HepG2 (cell line): Measurements from ENCODE around the gene CDK5RAP1.

ENCODE experiments used
- CBFB ChIP-seq: sonication (generic); formaldehyde crosslinking; IDR thresholded peaks from 2 replicates; pipeline ENCODE4 v1.4.0; 2020; ENCODE audit warnings: missing genetic modification reagents
- EZH2 ChIP-seq: conservative IDR thresholded peaks from 2 replicates; pipeline ENCODE4 v1.6.1; 2012; ENCODE audit warnings: mild to moderate bottlenecking, low read depth, low read length, moderate library complexity
- KLF12 ChIP-seq: sonication (generic); formaldehyde crosslinking; IDR thresholded peaks from 2 replicates; pipeline ENCODE4 v1.4.0; 2020; ENCODE audit warnings: missing genetic modification reagents, borderline replicate concordance
- MTA3 ChIP-seq: sonication (generic); formaldehyde crosslinking; IDR thresholded peaks from 2 replicates; pipeline ENCODE4 v1.4.0; 2020; ENCODE audit warnings: missing genetic modification reagents
- NFE2L1 ChIP-seq: sonication (generic); formaldehyde crosslinking; IDR thresholded peaks from 2 replicates; pipeline ENCODE4 v1.4.0; 2020; ENCODE audit warnings: missing genetic modification reagents, mild to moderate bottlenecking, borderline replicate concordance
- NFIC ChIP-seq: IDR thresholded peaks from 2 replicates; pipeline ENCODE4 v1.6.1; 2012; ENCODE audit warnings: mild to moderate bottlenecking, low read length, inconsistent platforms
- PPARG ChIP-seq: conservative IDR thresholded peaks from 2 replicates; pipeline ENCODE4 v1.6.1; 2016; ENCODE audit warnings: missing biosample characterization, missing genetic modification reagents
- RFX5 ChIP-seq: IDR thresholded peaks from 2 replicates; pipeline ENCODE4 v1.6.1; 2011; ENCODE audit warnings: low read depth, low read length, improper control_type of control experiment
- RFXANK ChIP-seq: IDR thresholded peaks from 2 replicates; pipeline ENCODE4 v1.6.1; 2016
- ZNF274 ChIP-seq: sonication (generic); formaldehyde crosslinking; IDR thresholded peaks from 2 replicates; pipeline ENCODE4 v1.5.1; 2020; ENCODE audit warnings: mild to moderate bottlenecking, missing genetic modification reagents
- ZNF329 ChIP-seq: sonication (generic); formaldehyde crosslinking; IDR thresholded peaks from 2 replicates; pipeline ENCODE4 v1.9.0; 2021; ENCODE audit warnings: low read depth, mild to moderate bottlenecking, missing genetic modification reagents
- ZNF816 ChIP-seq: sonication (generic); formaldehyde crosslinking; IDR thresholded peaks from 2 replicates; pipeline ENCODE4 v1.8.0; 2022; ENCODE audit warnings: missing genetic modification reagents, mild to moderate bottlenecking, borderline replicate concordance
- TF ChIP-seq, protein P1 (sequence below): sonication (generic); formaldehyde crosslinking; IDR thresholded peaks from 2 replicates; pipeline ENCODE4 v1.4.0; 2020; ENCODE audit warnings: missing genetic modification reagents
- TF ChIP-seq, protein P2 (sequence below): sonication (generic); formaldehyde crosslinking; IDR thresholded peaks from 2 replicates; pipeline ENCODE4 v1.5.0; 2020; ENCODE audit warnings: mild to moderate bottlenecking, missing genetic modification reagents, moderate library complexity

DNA sequence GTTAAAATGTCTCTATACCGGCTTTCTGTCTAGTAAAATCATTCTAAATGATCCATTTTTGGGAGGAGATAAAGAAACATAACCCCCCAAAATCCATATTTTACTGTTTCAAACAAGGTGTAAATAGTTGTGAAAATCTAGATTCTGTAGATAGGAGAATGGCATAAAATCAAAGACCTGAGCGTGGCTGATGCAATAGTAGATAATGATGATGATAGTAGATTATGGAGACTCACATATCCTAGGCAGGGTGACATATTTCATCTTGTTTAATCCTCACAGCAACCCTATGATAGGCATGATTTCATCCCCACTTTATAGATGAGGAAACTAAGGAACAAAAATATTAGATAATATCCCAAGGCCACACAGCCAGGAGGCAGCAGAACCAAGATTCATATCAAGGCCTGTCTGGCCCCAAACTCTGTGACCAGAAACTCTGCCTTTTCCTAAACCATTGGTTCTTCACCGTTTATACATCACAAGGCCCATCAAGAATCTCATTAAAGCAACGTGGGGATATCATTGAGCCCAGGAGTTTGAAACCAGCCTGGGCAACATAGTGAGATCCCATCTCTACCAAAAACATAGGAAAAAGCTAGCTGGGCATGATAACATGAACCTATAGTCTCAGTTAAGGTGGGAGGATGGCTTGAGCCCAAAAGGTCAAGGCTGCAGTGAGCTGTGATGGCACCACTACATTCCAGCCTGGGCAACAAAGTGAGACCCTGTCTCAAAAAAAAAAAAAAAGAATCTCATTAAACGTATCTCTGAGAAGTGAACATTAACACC is 62.7 kb downstream of the CDK5RAP1 start:
- no peak for TF ChIP-seq ZNF274 (CRISPR knock-in tag)
- TF ChIP-seq, protein P1, sequence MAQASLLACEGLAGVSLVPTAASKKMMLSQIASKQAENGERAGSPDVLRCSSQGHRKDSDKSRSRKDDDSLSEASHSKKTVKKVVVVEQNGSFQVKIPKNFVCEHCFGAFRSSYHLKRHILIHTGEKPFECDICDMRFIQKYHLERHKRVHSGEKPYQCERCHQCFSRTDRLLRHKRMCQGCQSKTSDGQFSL (CRISPR knock-in tag) = no peak
- TF ChIP-seq, protein P2, sequence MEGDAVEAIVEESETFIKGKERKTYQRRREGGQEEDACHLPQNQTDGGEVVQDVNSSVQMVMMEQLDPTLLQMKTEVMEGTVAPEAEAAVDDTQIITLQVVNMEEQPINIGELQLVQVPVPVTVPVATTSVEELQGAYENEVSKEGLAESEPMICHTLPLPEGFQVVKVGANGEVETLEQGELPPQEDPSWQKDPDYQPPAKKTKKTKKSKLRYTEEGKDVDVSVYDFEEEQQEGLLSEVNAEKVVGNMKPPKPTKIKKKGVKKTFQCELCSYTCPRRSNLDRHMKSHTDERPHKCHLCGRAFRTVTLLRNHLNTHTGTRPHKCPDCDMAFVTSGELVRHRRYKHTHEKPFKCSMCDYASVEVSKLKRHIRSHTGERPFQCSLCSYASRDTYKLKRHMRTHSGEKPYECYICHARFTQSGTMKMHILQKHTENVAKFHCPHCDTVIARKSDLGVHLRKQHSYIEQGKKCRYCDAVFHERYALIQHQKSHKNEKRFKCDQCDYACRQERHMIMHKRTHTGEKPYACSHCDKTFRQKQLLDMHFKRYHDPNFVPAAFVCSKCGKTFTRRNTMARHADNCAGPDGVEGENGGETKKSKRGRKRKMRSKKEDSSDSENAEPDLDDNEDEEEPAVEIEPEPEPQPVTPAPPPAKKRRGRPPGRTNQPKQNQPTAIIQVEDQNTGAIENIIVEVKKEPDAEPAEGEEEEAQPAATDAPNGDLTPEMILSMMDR (CRISPR knock-in tag) = no peak
- no peak for TF ChIP-seq KLF12 (CRISPR knock-in tag)
- no peak for TF ChIP-seq RFXANK
- TF ChIP-seq ZNF329 (CRISPR knock-in tag) = no peak
- no peak for TF ChIP-seq CBFB (CRISPR knock-in tag)
- no peak for TF ChIP-seq EZH2
- TF ChIP-seq NFIC = no peak
- TF ChIP-seq PPARG = no peak
- no peak for TF ChIP-seq MTA3 (CRISPR knock-in tag)
- no peak for TF ChIP-seq NFE2L1 (CRISPR knock-in tag)
- TF ChIP-seq ZNF816 = no peak
- TF ChIP-seq RFX5 = no peak
